H1 (cell line): ENCODE data around the gene SELENOS. TPM values are rescaled to one million over a fixed set of nuclear protein-coding genes. Genes with fewer than 3 reads are reported as not detected.

ENCODE experiments used
- ATF3 ChIP-seq: IDR thresholded peaks from 2 replicates; pipeline ENCODE4 v1.6.1; 2011; ENCODE audit warnings: low read depth, mild to moderate bottlenecking, low read length; ENCODE audit not compliant: insufficient read depth
- EP300 ChIP-seq, 2 experiments: IDR thresholded peaks; 1 replicate in 1 of 2; 2 replicates in 1 of 2; pipeline ENCODE4 v1.6.1; 2011 to 2012; ENCODE audit warnings: low read depth in 2 of 2, low read length in 2 of 2, mild to moderate bottlenecking in 2 of 2, borderline replicate concordance in 1 of 2, inconsistent platforms in 1 of 2, moderate library complexity in 1 of 2
- JUND ChIP-seq: IDR thresholded peaks from 2 replicates; pipeline ENCODE4 v1.6.1; 2011; ENCODE audit warnings: mild to moderate bottlenecking, improper control_type of control experiment, low read length
- RAD21 ChIP-seq, 2 experiments: IDR thresholded peaks in 1 of 2; conservative IDR thresholded peaks in 1 of 2; 2 replicates each; pipeline ENCODE4 v1.6.1; 2011; ENCODE audit warnings: low read depth in 2 of 2, low read length in 2 of 2, improper control_type of control experiment in 1 of 2, inconsistent platforms in 1 of 2, mild to moderate bottlenecking in 1 of 2, moderate library complexity in 1 of 2
- TCF12 ChIP-seq: IDR thresholded peaks from 2 replicates; pipeline ENCODE4 v1.6.1; 2011; ENCODE audit warnings: low read depth, mild to moderate bottlenecking, low read length
- polyA plus RNA-seq, 7 experiments: library from polyadenylated mRNA; depleted of rRNA in 3 of 7; stranded (reverse) in 5 of 7; unstranded in 2 of 7; fragments of >200 nt in 5 of 7; fragments of 200-250 nt in 2 of 7; gene quantifications; 1 replicate in 5 of 7; 2 replicates in 1 of 7; 4 replicates in 1 of 7; pipeline versions ENCODE4 v1.2.1 to v1.2.3, GENCODE V29; 2011 to 2013; ENCODE audit warnings: missing spikeins in 2 of 7, mixed read lengths in 2 of 7
- total RNA-seq: library from RNA; stranded (reverse); fragmentation: NEBNext Ultra II Directional; extraction: Animal tissue kit (Norgen Biotek cat#: 25700); gene quantifications from 2 replicates; pipeline ENCODE4 v1.2.1, GENCODE V29; 2021

Gene SELENOS
- total and polyA plus RNA-seq, 2 of the 8 experiments (the other 6 are each of a cell fraction or from before 2014, with no cell fraction given): 45.1 to 46.0 TPM

GRCh38 chr15:101286471-101287114 is 9.3 kb upstream of the SELENOS start (continued):
- TF ChIP-seq EP300 (IDR thresholded peaks at IDR 0.05; ENCODE audit: borderline replicate concordance in 1 of 2, low read depth in 2 of 2, low read length in 2 of 2) (no peak), ATF3 (no peak), TCF12 (no peak), RAD21 (IDR thresholded peaks at IDR 0.05 in 1 of 2, conservative IDR thresholded peaks at IDR 0.05 in 1 of 2; ENCODE audit: low read depth in 2 of 2, low read length in 2 of 2) (no peak), JUND (no peak)
